ENCODE results near the gene RBM10. TPM values are rescaled to one million over a fixed set of nuclear protein-coding genes. Genes with fewer than 3 reads are reported as not detected.

The RBM10 gene, protein sequence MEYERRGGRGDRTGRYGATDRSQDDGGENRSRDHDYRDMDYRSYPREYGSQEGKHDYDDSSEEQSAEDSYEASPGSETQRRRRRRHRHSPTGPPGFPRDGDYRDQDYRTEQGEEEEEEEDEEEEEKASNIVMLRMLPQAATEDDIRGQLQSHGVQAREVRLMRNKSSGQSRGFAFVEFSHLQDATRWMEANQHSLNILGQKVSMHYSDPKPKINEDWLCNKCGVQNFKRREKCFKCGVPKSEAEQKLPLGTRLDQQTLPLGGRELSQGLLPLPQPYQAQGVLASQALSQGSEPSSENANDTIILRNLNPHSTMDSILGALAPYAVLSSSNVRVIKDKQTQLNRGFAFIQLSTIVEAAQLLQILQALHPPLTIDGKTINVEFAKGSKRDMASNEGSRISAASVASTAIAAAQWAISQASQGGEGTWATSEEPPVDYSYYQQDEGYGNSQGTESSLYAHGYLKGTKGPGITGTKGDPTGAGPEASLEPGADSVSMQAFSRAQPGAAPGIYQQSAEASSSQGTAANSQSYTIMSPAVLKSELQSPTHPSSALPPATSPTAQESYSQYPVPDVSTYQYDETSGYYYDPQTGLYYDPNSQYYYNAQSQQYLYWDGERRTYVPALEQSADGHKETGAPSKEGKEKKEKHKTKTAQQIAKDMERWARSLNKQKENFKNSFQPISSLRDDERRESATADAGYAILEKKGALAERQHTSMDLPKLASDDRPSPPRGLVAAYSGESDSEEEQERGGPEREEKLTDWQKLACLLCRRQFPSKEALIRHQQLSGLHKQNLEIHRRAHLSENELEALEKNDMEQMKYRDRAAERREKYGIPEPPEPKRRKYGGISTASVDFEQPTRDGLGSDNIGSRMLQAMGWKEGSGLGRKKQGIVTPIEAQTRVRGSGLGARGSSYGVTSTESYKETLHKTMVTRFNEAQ
- total RNA-seq (2022) (63.3 and 69.5 TPM in 2 replicates), Bru-seq, nascent RNA (percentile 68 among the genes with signal in this experiment), BruChase-seq, experiment 1, labeled RNA remaining after a 6-hour chase (percentile 80 among the genes with signal in this experiment), BruChase-seq, experiment 2, labeled RNA remaining after a 2-hour chase (percentile 74 among the genes with signal in this experiment)
- long read RNA-seq, transcript RBM10-202 (23 exons, 3,108 nt): minor isoform, 5 of 114 reads
- long read RNA-seq, transcript RBM10-206 (23 exons, 3,105 nt): minor isoform, 6 of 114 reads
- long read RNA-seq, transcript RBM10-203 (24 exons, 3,747 nt): major isoform, 29 of 114 reads
- long read RNA-seq, partial matches to known transcripts: 30 of 114 reads
- long read RNA-seq, other reads (novel, unspliced or antisense): 42 of 114 reads

DNA sequence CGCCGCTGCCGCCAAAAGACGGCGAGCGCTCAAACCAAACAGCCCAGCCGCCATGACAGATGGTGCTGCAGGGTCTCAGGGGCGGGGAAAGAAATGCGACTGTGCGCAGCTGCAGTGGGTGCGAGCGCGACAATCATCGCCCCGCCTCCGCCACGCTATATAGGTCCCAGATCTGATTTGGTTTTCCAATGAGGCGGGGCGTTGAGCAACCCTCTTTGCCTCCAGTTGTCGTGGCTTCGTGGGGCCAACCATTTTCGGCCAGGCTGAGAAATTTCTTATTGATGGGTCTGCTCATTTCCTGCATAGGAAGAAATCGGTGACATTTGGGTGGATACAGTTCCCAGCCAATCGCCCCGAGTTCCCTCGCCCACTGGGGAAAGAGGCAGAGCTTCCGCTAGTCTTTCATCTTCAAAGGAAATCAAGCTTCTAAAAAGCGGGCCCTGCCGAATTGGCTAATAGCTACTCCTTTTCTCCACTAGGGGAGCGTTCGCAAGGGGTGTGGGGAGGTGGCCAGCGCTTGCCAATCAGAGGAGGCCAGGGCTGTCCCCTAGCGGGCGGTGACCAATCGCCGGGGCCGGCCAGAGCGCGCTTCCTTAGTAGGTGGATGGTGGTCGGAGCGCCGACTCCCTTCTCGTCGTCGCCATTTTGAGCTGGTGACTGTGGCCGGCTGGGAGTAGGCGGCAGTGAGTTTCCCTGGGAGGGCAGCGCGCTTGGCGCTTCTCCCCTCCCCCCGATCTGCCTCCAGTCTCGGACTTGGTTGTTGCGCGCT, at the start of gene RBM10, which contains the start of gene NDUFB11:
Gene RBM10 (plus strand): TSS at position 596 of the 769 bp plus-strand sequence. CDS start 2,261 bp downstream, outside the sequence.
Gene NDUFB11 (minus strand): TSS at position 77 of the 769 bp plus-strand sequence. CDS start 23 bp downstream, at position 54.
- ChIA-PET CTCF (interaction anchor here (0.6 to 1.3 kb wide), 5 partner anchors 9 to 393 kb away, joined by 3 to 9 read pairs (median 3); no protein-coding TSS in a partner anchor), POLR2A (interaction anchor here (0.6 to 1.7 kb wide), 17 partner anchors 10 to 506 kb away, joined by 3 to 42 read pairs (median 5); partner anchors contain the start of genes CDK16, ELK1 and USP11)
- TF ChIP-seq, protein P1, sequence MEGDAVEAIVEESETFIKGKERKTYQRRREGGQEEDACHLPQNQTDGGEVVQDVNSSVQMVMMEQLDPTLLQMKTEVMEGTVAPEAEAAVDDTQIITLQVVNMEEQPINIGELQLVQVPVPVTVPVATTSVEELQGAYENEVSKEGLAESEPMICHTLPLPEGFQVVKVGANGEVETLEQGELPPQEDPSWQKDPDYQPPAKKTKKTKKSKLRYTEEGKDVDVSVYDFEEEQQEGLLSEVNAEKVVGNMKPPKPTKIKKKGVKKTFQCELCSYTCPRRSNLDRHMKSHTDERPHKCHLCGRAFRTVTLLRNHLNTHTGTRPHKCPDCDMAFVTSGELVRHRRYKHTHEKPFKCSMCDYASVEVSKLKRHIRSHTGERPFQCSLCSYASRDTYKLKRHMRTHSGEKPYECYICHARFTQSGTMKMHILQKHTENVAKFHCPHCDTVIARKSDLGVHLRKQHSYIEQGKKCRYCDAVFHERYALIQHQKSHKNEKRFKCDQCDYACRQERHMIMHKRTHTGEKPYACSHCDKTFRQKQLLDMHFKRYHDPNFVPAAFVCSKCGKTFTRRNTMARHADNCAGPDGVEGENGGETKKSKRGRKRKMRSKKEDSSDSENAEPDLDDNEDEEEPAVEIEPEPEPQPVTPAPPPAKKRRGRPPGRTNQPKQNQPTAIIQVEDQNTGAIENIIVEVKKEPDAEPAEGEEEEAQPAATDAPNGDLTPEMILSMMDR (IDR thresholded peaks at IDR 0.05; ENCODE audit: unreplicated experiment): peak; percentile 27
- Mint-ChIP-seq H3K9me3 (ENCODE audit: unreplicated experiment) (no peaks in the 10 kb centered on the region), H3K27ac (ENCODE audit: low read depth, unreplicated experiment) (peak within 1 kb of the TSS; percentile 98), H3K4me1 (ENCODE audit: insufficient read depth, unreplicated experiment) (peaks cover 10% of the 10 kb centered on the region), H3K27me3 (ENCODE audit: insufficient read depth, unreplicated experiment) (peaks cover 59% of the 10 kb centered on the region), H3K4me3 (ENCODE audit: unreplicated experiment) (peak within 1 kb of the TSS; percentile 98), H3K36me3 (ENCODE audit: insufficient read depth, unreplicated experiment) (peaks cover 32% of the 10 kb centered on the region)
- intact Hi-C loops (cut with micrococcal nuclease): no loop called here
- DNase-seq (ENCODE audit: unreplicated experiment): peak; percentile 93
- BruUV-seq (replicated peaks): no TSS peak

DNA sequence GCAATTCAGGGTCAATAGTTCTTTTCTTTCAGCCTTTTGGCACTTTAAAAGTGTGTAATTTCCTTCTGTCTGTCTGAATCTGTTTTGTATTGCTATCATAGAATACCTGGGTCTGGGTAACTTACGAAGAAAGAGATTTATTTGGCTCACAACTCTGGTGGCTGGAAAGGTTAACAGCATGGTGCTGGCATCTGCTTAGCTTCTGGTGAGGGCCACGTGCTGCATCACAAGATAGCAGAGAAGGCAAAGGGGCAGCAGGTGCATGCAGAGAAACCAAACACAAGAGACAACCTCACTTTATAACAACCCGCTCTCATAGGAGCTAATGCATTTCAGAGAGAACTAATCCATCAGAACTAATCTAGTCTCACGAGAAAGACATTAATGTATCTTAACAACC, 48.0 kb upstream of the RBM10 start:
- POLR2A ChIA-PET: no interaction called here
- CTCF ChIA-PET: interaction anchor here (0.7 to 1.1 kb wide), 2 partner anchors 294 to 371 kb away, joined by 3 read pairs; no protein-coding TSS in a partner anchor
- intact Hi-C loops (cut with micrococcal nuclease): no loop called here

DNA sequence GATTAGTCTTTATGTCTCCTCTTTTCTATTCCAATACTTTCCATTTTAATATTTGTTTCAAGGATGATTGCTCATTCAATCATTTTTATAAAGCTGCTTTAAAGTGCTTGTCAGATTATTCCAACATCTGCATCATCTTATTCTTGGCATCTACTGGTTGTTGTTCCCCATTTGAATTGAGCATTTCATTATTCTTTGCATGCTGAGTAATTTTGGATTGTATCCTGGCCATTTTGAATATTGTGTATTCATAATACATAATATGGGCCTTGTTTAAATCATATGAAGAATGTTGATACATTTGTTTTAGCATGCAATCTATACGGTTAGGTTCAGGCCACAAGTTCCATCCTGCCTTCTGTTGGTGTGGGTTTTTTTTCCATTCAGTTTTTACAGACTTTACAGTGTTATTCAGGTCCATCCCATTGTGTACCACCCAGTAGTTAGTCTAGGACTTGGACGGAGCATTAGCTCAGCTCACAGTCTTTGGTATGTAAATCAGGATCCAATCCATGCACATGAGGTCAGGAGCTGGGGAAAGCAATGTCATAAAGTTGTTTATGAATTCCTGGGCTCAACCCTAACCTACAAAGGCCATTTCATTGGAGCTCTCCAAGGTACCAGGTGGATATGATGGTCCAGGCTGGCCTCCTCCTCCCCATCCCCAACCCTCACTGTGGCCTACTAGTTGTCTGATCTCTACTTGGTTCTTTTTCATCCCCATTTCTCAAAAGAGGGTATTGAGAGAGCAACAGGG, 46.5 kb upstream of the RBM10 start:
- H3K36me3 Mint-ChIP-seq (ENCODE audit: insufficient read depth, unreplicated experiment): no peaks in the 10 kb centered on the region
- H3K27me3 Mint-ChIP-seq (ENCODE audit: insufficient read depth, unreplicated experiment): peaks cover 72% of the 10 kb centered on the region
- H3K27ac Mint-ChIP-seq (ENCODE audit: low read depth, unreplicated experiment): no peak overlapping the region
- POLR2A ChIA-PET: interaction anchor here (0.6 to 1.0 kb wide), 3 partner anchors 58 to 328 kb away, joined by 3 to 6 read pairs (median 3); no protein-coding TSS in a partner anchor
- CTCF ChIA-PET: interaction anchor here (0.5 kb wide), 1 partner anchor 509 kb away, joined by 3 read pairs; no protein-coding TSS in a partner anchor
- H3K4me3 Mint-ChIP-seq (ENCODE audit: unreplicated experiment): no peak overlapping the region
- H3K4me1 Mint-ChIP-seq (ENCODE audit: insufficient read depth, unreplicated experiment): no peaks in the 10 kb centered on the region
- BruUV-seq (replicated peaks): no TSS peak
- H3K9me3 Mint-ChIP-seq (ENCODE audit: unreplicated experiment): no peaks in the 10 kb centered on the region
- DNase-seq (ENCODE audit: unreplicated experiment): no peak
- TF ChIP-seq, protein P1 (IDR thresholded peaks at IDR 0.05; ENCODE audit: unreplicated experiment): no peak
- intact Hi-C loops (cut with micrococcal nuclease): no loop called here

More for the DNA sequence above, 48.0 kb upstream of the RBM10 start:
- no peak for DNase-seq (ENCODE audit: unreplicated experiment)
- H3K27ac Mint-ChIP-seq (ENCODE audit: low read depth, unreplicated experiment): no peak overlapping the region
- no peaks in the 10 kb centered on the region for H3K4me1 Mint-ChIP-seq (ENCODE audit: insufficient read depth, unreplicated experiment)
- no peaks in the 10 kb centered on the region for H3K9me3 Mint-ChIP-seq (ENCODE audit: unreplicated experiment)
- TF ChIP-seq, protein P1 (IDR thresholded peaks at IDR 0.05; ENCODE audit: unreplicated experiment): no peak
- H3K27me3 Mint-ChIP-seq (ENCODE audit: insufficient read depth, unreplicated experiment): peaks cover 80% of the 10 kb centered on the region
- BruUV-seq (replicated peaks): no TSS peak
- no peaks in the 10 kb centered on the region for H3K36me3 Mint-ChIP-seq (ENCODE audit: insufficient read depth, unreplicated experiment)
- H3K4me3 Mint-ChIP-seq (ENCODE audit: unreplicated experiment): no peak overlapping the region

All from MCF 10A (cell line).